Rectal smooth muscle tissue (tissue), 1 donor: Measurements from ENCODE around the gene METTL16.
A peak's percentile ranks its signal among the peaks of the same experiment; 100 is the strongest.
"Not testable (repeated sequence)": the region's sequence is repeated elsewhere in the genome, so short reads cannot be mapped to it uniquely, and the experiment has no call there.

Source experiments
- H3K27ac ChIP-seq: one replicate; pipeline ENCODE4 v1.7.0; 2013; ENCODE audit warnings: low read depth, low read length, inconsistent platforms
- H3K27me3 ChIP-seq: one replicate; pipeline ENCODE4 v1.7.0; 2013; ENCODE audit warnings: low read length; ENCODE audit not compliant: control insufficient read depth, insufficient read depth
- H3K36me3 ChIP-seq: one replicate; pipeline ENCODE4 v1.7.0; 2013; ENCODE audit warnings: low read length; ENCODE audit not compliant: control insufficient read depth, insufficient read depth
- H3K4me1 ChIP-seq: one replicate; pipeline ENCODE4 v1.7.0; 2013; ENCODE audit warnings: low read length; ENCODE audit not compliant: control insufficient read depth, insufficient read depth
- H3K4me3 ChIP-seq: one replicate; pipeline ENCODE4 v1.7.0; 2013; ENCODE audit warnings: low read length
- H3K9ac ChIP-seq: one replicate; pipeline ENCODE4 v1.7.0; 2013; ENCODE audit warnings: low read length

The METTL16 gene

GRCh38 chr17:2489286-2489685 lies 22.4 kb downstream of the METTL16 start:
- not testable (repeated sequence) for H3K4me1 ChIP-seq, H3K27ac ChIP-seq

DNA sequence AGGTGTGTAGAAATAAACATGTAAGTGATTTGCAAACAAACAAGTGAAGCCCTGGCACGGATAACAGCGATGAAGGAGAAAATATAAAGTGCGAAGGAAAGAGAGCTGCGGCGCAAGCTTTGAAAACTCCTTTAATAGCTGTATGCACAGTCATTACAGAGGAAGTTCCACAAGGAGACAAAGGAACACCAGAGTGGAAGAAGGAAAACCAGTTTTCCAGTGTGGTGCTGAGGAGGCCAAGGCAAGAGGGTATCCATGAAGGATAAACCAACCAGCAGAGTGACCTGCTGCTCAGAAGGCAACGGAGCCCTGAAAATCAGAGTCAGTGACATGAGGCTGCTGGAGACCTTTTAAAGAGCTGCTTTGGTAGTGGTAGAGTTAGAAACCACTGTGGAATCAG lies 24.4 kb downstream of the METTL16 start:
- no peaks in the 10 kb centered on the region for H3K36me3 ChIP-seq
- H3K27me3 ChIP-seq, result no peaks in the 10 kb centered on the region
- H3K4me3 ChIP-seq, result no peak overlapping the region
- no peak overlapping the region for H3K9ac ChIP-seq
- H3K4me1 ChIP-seq, result peaks cover 10% of the 10 kb centered on the region
- no peak overlapping the region for H3K27ac ChIP-seq

More at GRCh38 chr17:2489286-2489685, 22.4 kb downstream of the METTL16 start:
- not testable (repeated sequence) for H3K4me3 ChIP-seq, H3K27me3 ChIP-seq, H3K9ac ChIP-seq, H3K36me3 ChIP-seq

DNA sequence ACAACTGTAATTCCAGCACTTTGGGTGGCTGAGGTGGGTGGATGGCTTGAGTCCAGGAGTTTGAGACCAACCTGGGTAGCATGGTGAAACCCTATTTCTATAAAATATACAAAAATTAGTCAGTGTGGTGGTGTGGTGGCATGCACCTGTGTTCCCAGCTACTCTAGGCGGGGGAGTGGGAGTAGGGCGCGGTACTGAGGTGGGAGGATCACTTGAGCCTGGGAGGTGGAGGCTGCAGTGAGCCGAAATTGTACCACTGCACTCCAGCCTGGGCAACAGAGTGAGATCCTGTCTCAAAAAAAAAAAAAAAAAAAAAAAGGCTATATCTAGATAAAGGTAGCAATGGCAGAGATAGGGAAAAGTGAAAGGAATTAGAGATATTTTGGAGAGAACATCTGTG lies 25.0 kb downstream of the METTL16 start:
- not testable (repeated sequence) for H3K27ac ChIP-seq, H3K9ac ChIP-seq, H3K36me3 ChIP-seq, H3K27me3 ChIP-seq, H3K4me3 ChIP-seq
- H3K4me1 ChIP-seq, result peaks cover 10% of the 10 kb centered on the region

DNA sequence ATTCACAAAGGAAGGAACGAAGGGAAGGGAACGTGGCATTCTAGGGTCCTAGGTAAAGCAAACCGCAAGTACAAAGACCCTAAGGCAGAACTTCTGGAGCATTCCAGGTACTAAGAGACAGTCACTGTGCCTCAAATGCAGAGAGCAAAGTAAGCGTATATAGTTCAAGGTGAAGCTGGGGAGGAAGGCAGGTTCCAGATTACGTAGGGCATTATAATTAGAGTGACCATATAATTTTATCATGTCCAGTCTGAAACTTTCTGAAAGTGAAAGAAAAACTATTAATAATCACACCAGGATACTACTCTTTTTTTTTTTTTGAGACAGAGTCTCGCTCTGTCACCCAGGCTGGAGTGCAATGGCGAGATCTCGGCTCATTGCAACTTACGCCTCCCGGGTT lies 25.7 kb downstream of the METTL16 start:
- no peak overlapping the region for H3K9ac ChIP-seq
- no peaks in the 10 kb centered on the region for H3K27me3 ChIP-seq
- H3K4me3 ChIP-seq, result peak overlapping the region; percentile 3
- no peaks in the 10 kb centered on the region for H3K36me3 ChIP-seq
- peaks cover 10% of the 10 kb centered on the region for H3K4me1 ChIP-seq
- H3K27ac ChIP-seq, result no peak overlapping the region

GRCh38 chr17:2485543-2485942 lies 26.1 kb downstream of the METTL16 start:
- no peak overlapping the region for H3K9ac ChIP-seq

DNA sequence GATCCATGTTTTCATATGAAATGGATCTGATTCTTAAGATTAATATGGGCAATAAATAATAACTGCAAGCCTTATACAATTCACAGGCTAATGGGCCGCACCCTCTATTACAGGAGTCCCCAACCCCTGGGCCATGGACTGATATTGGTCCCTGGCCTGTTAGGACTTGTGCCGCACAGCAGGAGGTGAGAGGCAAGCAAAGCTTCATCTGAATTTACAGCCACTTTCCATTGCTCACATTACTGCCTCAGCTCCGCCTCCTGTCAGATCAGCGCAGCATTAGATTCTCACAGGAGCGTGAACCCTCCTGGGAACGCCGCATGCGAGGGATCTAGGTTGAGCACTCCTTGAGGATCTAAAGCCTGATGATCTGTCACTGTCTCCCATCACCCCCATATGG lies 26.8 kb downstream of the METTL16 start:
- H3K9ac ChIP-seq, result no peak overlapping the region
- no peaks in the 10 kb centered on the region for H3K36me3 ChIP-seq
- H3K4me3 ChIP-seq, result no peak overlapping the region
- H3K27ac ChIP-seq, result no peak overlapping the region
- H3K4me1 ChIP-seq, result peaks cover 6% of the 10 kb centered on the region
- H3K27me3 ChIP-seq, result no peaks in the 10 kb centered on the region

More at GRCh38 chr17:2485543-2485942, 26.1 kb downstream of the METTL16 start:
- H3K27me3 ChIP-seq, result no peaks in the 10 kb centered on the region
- H3K36me3 ChIP-seq, result no peaks in the 10 kb centered on the region
- no peak overlapping the region for H3K27ac ChIP-seq
- peak overlapping the region; percentile 3 for H3K4me3 ChIP-seq
- peaks cover 9% of the 10 kb centered on the region for H3K4me1 ChIP-seq

DNA sequence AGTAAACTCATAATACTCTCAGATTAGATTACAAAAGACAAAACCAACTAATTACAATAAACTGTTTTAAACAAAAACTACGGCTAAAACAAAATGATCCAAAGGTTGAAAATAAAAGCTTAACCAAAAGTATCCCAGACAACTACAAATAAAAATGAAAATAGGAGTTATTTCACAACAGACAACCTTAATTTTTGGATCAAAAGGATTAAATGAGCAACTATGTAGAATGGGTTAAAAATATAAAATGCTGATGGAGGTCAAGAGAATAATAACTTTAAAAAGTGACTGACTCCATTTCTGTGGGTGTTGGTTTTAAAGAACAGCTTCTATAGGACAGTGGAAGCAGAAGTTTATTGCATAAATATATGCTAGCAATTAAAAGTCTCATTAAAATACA lies 28.6 kb downstream of the METTL16 start:
- Histone ChIP-seq H3K4me1 (peaks cover 6% of the 10 kb centered on the region), H3K4me3 (no peak overlapping the region), H3K27me3 (no peaks in the 10 kb centered on the region), H3K9ac (no peak overlapping the region), H3K27ac (no peak overlapping the region), H3K36me3 (no peaks in the 10 kb centered on the region)

- Histone ChIP-seq H3K4me1 (peaks cover 6% of the 10 kb centered on the region), H3K9ac (no peak overlapping the region), H3K4me3 (no peak overlapping the region), H3K27me3 (no peaks in the 10 kb centered on the region), H3K27ac (no peak overlapping the region), H3K36me3 (no peaks in the 10 kb centered on the region)
Measured at GRCh38 chr17:2482218-2482617, 29.5 kb downstream of the METTL16 start.

DNA sequence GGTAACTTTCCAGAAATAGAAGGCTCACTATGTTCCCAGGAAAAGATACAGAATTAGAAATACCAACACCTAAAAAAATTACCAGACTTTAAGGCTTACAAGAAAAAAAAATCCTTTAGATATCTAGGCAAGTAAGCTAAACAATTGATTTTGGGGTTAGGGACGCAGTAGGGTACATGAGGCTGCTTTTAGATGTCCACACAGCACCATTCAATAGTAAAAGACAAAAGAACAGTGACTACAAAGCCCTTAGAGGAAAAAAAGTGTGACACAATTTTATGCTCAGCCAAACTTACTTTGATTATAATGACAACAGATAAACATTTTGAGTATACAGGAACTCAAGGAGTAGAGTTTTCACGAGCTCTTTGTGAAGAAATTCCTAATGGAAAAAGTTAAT lies 29.9 kb downstream of the METTL16 start:
- no peaks in the 10 kb centered on the region for H3K36me3 ChIP-seq
- H3K4me3 ChIP-seq, result no peak overlapping the region
- no peak overlapping the region for H3K27ac ChIP-seq
- H3K9ac ChIP-seq, result no peak overlapping the region
- no peaks in the 10 kb centered on the region for H3K27me3 ChIP-seq
- H3K4me1 ChIP-seq, result peaks cover 6% of the 10 kb centered on the region

DNA sequence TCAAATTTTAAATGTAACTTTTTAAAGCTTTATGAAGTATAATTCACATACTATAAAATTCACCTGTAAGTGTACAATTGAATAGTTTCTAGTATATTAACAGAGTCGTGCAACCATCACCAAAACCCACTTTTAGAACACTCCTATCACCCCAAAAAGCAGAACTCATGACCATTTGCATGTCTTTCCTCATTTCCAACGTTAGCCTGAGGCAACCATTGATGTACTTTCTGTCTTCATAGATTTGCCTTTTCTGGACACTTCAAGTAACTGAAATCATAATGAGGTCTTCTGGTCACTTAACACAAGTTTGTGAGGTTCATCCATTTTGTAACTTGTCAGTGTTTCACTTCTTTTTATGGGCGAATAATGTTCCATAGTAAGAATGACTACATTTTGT lies 33.2 kb downstream of the METTL16 start:
- Histone ChIP-seq H3K9ac (no peak overlapping the region), H3K27me3 (no peaks in the 10 kb centered on the region), H3K36me3 (peaks cover 10% of the 10 kb centered on the region), H3K27ac (no peak overlapping the region), H3K4me1 (no peaks in the 10 kb centered on the region), H3K4me3 (no peak overlapping the region)

DNA sequence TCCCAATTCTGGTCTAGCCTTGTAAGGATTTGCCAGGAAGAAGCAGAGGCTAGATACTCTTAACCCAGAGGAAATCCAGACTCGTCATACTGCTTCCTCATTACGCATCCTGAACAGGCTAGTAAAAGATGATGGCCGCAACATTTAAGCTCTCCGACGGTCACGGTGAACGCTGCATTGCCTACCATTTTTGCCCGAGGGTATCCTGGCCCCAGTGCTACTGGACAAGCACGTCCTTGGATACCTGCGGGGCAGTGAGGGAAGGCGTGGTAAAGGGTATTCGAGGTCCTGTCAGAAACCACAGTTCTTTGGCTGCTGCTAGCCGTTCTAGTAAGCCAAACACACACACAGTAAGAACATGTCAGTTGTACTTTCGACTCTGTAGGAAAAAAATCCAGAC lies 36.6 kb downstream of the METTL16 start:
- H3K4me1 ChIP-seq, result no peaks in the 10 kb centered on the region
- H3K9ac ChIP-seq, result no peak overlapping the region
- H3K27me3 ChIP-seq, result no peaks in the 10 kb centered on the region
- no peak overlapping the region for H3K4me3 ChIP-seq
- H3K36me3 ChIP-seq, result peaks cover 10% of the 10 kb centered on the region
- no peak overlapping the region for H3K27ac ChIP-seq

DNA sequence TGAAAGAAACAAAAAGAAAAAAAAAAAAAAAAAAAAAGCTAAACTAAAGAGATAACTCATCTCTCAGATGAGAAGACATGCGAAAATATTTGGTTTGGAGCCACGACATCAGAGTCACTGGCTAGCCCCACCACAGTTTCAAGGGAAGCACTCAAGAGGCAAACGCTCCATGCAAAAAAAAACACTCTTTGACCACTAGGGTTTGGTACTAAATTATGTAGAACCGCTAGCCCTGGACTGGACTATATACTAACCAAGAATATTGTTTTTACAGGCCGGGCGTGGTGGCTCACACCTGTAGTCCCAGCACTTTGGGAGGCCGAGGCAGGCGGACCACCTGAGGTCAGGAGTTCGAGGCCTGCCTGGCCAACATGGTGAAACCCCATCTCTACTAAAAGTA lies 37.3 kb downstream of the METTL16 start:
- Histone ChIP-seq H3K27ac (no peak overlapping the region), H3K27me3 (no peaks in the 10 kb centered on the region), H3K4me3 (no peak overlapping the region), H3K4me1 (no peaks in the 10 kb centered on the region), H3K9ac (no peak overlapping the region), H3K36me3 (peaks cover 10% of the 10 kb centered on the region)

DNA sequence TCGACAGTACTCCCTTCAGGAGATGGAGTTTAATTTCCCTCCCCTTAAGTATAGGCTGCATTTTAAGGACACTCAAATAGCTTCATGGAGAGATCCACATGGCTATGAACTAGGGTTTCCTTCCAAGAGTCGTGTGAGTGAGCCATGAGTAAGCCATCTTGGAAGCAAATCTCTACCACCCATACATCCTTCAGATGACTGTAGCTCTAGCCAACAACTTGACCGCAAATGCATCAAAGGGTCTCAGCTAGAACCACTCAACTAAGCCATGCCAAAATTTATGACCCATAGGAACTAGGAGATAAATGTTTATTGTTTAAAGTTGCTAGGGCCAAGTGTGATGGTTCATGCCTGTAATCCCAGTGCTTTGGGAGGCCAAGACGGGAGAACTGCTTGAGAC lies 43.4 kb downstream of the METTL16 start:
- no peak overlapping the region for H3K4me3 ChIP-seq
- no peaks in the 10 kb centered on the region for H3K4me1 ChIP-seq
- no peak overlapping the region for H3K9ac ChIP-seq
- H3K27me3 ChIP-seq, result no peaks in the 10 kb centered on the region
- peaks cover 9% of the 10 kb centered on the region for H3K36me3 ChIP-seq
- no peak overlapping the region for H3K27ac ChIP-seq
